Retinal pigment epithelial cell (primary cell): Measurements from ENCODE around the gene SALL1.

Source experiments
- DNase-seq: peaks from one replicate; pipeline ENCODE4 v3.0.0-alpha.2; 2010; ENCODE audit warnings: low read depth
- H3K4me3 ChIP-seq: 2 replicates; pipeline ENCODE4 v1.5.1; 2011; ENCODE audit warnings: mild to moderate bottlenecking, low read length, control low read depth, moderate library complexity
- CTCF ChIP-seq: conservative IDR thresholded peaks from 2 replicates; pipeline ENCODE4 v1.5.1; 2011; ENCODE audit warnings: low read depth, low read length, control low read depth, inconsistent platforms

The SALL1 gene

GRCh38 chr16:51152691-51153576, 1.9 kb upstream of the SALL1 start:
- no peak for TF ChIP-seq CTCF
- no peak for DNase-seq
- peak overlapping the region; percentile 29 for H3K4me3 ChIP-seq

DNA sequence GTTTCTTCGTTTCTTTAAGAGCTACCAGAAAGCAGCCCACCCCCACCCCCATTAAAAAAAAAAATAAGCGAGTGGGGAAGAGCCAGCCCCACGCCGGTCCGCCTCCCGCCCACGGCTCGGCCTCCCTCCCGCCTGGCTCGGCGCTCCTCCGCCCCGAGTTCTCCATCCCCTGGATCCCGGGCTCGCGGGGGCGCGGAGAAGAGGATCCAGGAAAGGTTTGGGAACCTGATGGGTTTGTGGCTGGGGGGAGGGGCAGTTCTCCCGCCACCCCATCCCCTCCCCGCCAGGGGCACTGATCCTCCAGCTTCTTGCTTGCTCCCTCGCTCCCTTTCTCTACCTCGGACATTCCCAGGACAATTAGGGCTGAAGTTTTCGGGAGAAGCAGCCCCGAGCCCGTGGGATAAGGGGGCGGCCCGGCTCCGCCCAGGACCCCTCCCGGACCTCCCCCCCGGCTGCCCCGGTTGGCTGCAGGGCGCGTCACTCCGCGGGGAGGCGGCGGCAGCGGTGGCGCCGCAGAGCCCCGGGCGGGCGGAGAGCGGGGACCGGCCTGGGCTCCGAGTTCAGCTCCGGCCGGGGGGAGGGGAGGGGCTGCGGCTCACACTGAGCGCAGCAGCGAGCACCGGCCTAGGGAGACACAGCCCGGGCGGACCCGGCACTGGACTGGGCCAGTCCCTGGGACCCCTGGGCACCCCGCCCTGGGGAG, 1.0 kb upstream of the SALL1 start:
- peak; percentile 0 for TF ChIP-seq CTCF
- peak overlapping the region; percentile 57 for H3K4me3 ChIP-seq
- DNase-seq, result no peak

- no peak for TF ChIP-seq CTCF
- no peak for DNase-seq
- peak overlapping the region; percentile 57 for H3K4me3 ChIP-seq
These were observed 428 bp upstream of the SALL1 start for GRCh38 chr16:51151435-51151960.

DNA sequence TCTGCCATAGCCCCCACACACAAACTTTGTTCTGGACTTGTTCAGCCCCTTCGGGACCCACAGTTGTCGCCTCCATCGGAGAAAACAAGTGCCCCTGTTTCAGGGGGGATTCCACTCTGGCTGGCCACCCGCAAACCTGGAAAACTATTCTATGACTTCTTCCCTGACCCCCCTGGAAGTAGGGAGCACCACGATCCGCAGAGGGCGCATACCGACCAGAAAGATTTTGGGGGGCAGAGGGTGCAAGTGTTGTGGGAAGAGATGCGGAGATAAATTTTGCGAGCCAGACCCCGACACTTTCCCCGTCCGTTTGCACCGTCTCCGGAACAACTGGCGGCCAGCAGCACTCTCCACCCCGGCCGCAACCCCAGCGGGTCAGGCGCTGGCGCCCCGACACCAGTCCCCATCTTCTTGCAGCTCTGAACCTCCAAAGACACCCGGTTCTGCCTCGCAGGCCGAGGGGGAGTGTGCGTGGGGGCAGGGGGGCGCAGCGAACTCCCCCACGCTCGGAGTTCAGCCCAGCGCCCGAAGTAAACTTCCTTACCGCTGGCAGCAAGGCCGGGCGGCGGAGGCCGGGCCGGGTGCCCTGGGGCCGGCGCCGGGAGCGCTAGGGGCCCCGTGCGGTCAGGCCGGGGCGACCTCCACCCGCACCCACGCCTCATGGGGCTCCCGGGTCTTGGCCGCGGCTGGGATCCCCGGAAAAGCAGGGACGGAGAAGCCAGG, 744 bp downstream of the SALL1 start:
- DNase-seq, result no peak
- no peak for TF ChIP-seq CTCF
- peak overlapping the region; percentile 57 for H3K4me3 ChIP-seq

DNA sequence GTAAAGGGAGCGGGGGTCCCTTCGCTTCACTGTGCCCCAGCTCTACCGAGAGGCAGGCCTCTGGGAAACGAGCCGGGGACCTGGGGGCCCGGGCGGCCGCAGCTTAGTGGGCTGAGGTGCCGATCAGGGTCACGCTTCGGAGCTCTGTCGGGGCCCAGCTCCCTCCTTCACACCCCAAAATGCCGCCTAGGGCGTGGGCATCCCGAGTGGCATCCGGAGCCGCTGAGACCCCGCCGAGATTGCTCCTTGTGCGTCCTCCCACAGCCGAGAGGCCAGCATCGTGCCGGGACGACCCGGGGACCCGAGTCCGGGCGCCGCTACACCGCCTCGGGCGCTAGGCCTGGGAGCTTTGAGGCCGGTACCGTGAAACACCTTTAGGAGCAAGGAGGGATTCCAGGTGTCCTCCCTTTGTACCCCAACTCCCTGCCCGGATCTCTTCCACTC, 1.3 kb downstream of the SALL1 start:
- no peak for TF ChIP-seq CTCF
- no peak overlapping the region for H3K4me3 ChIP-seq
- DNase-seq, result no peak

DNA sequence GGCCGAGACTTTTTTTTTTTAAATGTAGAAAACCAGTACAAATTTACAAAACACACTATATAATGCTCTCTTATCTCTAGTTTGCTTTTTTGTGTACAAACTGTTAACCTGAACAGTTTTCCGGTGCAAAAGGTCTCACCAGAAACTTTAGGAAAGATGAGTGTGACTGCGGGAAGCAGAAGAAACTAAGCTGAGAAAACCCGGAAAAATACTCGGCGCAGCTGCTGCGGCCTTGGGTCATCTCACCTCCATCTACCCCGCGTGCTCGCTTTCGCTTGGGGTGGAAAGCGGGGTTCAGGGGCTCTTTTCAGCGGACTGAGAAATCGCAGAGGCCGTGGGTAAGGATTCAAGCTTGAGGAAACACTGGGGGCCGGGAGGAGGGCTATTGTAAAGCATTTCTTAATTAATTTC, 1.8 kb downstream of the SALL1 start:
- no peak overlapping the region for H3K4me3 ChIP-seq
- TF ChIP-seq CTCF, result no peak
- DNase-seq, result no peak
